HepG2 (cell line): Measurements from ENCODE around the gene SWI5.

Experiments used
- CTCF ChIP-seq: sonication (generic); formaldehyde crosslinking; IDR thresholded peaks from 2 replicates; pipeline ENCODE4 v1.5.0; 2020; ENCODE audit warnings: mild to moderate bottlenecking, missing genetic modification reagents, moderate library complexity
- EZH2 ChIP-seq: conservative IDR thresholded peaks from 2 replicates; pipeline ENCODE4 v1.6.1; 2012; ENCODE audit warnings: mild to moderate bottlenecking, low read depth, low read length, moderate library complexity
- KAT7 ChIP-seq: IDR thresholded peaks from 2 replicates; pipeline ENCODE4 v1.6.1; 2018; ENCODE audit warnings: borderline replicate concordance, missing compliant biosample characterization
- KDM5A ChIP-seq: fragments of 200-600 bp; sonication (generic); IDR thresholded peaks from 2 replicates; pipeline ENCODE4 v1.7.0; 2018; ENCODE audit warnings: antibody characterized with exemption, mild to moderate bottlenecking, low read length, borderline replicate concordance
- PRDM10 ChIP-seq: sonication (generic); formaldehyde crosslinking; IDR thresholded peaks from 2 replicates; pipeline ENCODE4 v1.4.0; 2020; ENCODE audit warnings: low read depth, missing genetic modification reagents
- SRF ChIP-seq: IDR thresholded peaks from 2 replicates; pipeline ENCODE4 v1.6.1; 2011; ENCODE audit warnings: mild to moderate bottlenecking, low read depth, low read length, moderate library complexity
- ZNF207 ChIP-seq: fragments of 450-650 bp; IDR thresholded peaks from 2 replicates; pipeline ENCODE4 v1.6.1; 2016; ENCODE audit warnings: antibody characterized with exemption, borderline replicate concordance
- ZNF513 ChIP-seq: sonication (generic); formaldehyde crosslinking; conservative IDR thresholded peaks from 2 replicates; pipeline ENCODE4 v1.5.0; 2020; ENCODE audit warnings: missing genetic modification reagents
- TF ChIP-seq, protein P1 (sequence below): sonication (generic); formaldehyde crosslinking; IDR thresholded peaks from 2 replicates; pipeline ENCODE4 v1.4.0; 2020; ENCODE audit warnings: missing genetic modification reagents

DNA sequence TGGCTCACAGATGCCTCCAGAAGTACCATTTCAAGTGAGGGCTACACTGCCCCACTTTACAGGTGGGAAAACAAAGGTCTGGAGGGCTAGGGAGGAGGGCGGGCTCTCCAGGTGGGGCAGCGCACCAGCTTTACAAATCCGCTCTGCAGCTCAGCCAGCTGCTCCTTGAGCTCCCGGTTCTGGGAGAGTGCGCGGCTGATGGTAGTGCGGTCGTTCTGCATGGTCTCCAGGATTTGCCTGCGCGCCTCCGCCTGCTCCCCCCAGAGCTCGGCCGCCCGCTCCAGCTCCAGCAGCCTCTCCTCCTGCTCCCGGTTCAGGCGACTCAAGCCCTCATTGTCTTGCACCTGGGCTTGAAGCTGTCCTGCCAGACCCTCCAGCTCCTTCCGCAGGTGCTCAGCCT is 15.7 kb upstream of the SWI5 start:
- TF ChIP-seq ZNF513 (CRISPR knock-in tag) (no peak), CTCF (CRISPR knock-in tag) (no peak), KAT7 (no peak), ZNF207 (no peak), EZH2 (no peak), KDM5A (no peak), SRF (no peak), PRDM10 (no peak)
- TF ChIP-seq, protein P1, sequence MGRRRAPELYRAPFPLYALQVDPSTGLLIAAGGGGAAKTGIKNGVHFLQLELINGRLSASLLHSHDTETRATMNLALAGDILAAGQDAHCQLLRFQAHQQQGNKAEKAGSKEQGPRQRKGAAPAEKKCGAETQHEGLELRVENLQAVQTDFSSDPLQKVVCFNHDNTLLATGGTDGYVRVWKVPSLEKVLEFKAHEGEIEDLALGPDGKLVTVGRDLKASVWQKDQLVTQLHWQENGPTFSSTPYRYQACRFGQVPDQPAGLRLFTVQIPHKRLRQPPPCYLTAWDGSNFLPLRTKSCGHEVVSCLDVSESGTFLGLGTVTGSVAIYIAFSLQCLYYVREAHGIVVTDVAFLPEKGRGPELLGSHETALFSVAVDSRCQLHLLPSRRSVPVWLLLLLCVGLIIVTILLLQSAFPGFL (CRISPR knock-in tag) = no peak
